ENCODE results near the gene NR3C1. TPM values are rescaled to one million over a fixed set of nuclear protein-coding genes. Genes with fewer than 3 reads are reported as not detected.

NR3C1 gene
- total RNA-seq, 4 donors from 2014 or later = 29.7 to 79.2 (median 38.9) TPM

- Histone ChIP-seq H3K27me3 (no peaks in the 10 kb centered on the region), H3K9me3 (no peaks in the 10 kb centered on the region), H3K4me3 (no peak overlapping the region), H3K4me1 (no peaks in the 10 kb centered on the region), H3K36me3 (no peaks in the 10 kb centered on the region), H3K27ac (no peak overlapping the region)
- DNase-seq = no peak
- TF ChIP-seq POLR2A (IDR thresholded peaks at IDR 0.05) (no peak), CTCF (IDR thresholded peaks at IDR 0.05) (no peak)
Measured at GRCh38 chr5:143234162-143234842, 169.2 kb downstream of the NR3C1 start.

- Histone ChIP-seq H3K4me1 (no peaks in the 10 kb centered on the region), H3K27me3 (no peaks in the 10 kb centered on the region), H3K36me3 (no peaks in the 10 kb centered on the region), H3K27ac (no peak overlapping the region), H3K9me3 (no peaks in the 10 kb centered on the region), H3K4me3 (no peak overlapping the region)
- TF ChIP-seq POLR2A (IDR thresholded peaks at IDR 0.05) = no peak
- TF ChIP-seq CTCF (IDR thresholded peaks at IDR 0.05) = no peak
- DNase-seq = no peak
Measured at GRCh38 chr5:143233031-143233430, 170.5 kb downstream of the NR3C1 start.

GRCh38 chr5:143231973-143232812, 171.3 kb downstream of the NR3C1 start:
- H3K4me3 ChIP-seq = no peak overlapping the region
- no peaks in the 10 kb centered on the region for H3K27me3 ChIP-seq
- H3K4me1 ChIP-seq = no peaks in the 10 kb centered on the region
- TF ChIP-seq CTCF (IDR thresholded peaks at IDR 0.05) (no peak), POLR2A (IDR thresholded peaks at IDR 0.05) (no peak)
- H3K9me3 ChIP-seq = no peaks in the 10 kb centered on the region
- H3K27ac ChIP-seq = no peak overlapping the region
- H3K36me3 ChIP-seq = no peaks in the 10 kb centered on the region
- DNase-seq = no peak

- Histone ChIP-seq H3K27me3 (no peaks in the 10 kb centered on the region), H3K36me3 (no peaks in the 10 kb centered on the region), H3K4me1 (no peaks in the 10 kb centered on the region), H3K4me3 (no peak overlapping the region), H3K27ac (no peak overlapping the region), H3K9me3 (no peaks in the 10 kb centered on the region)
- TF ChIP-seq CTCF (IDR thresholded peaks at IDR 0.05) (no peak), POLR2A (IDR thresholded peaks at IDR 0.05) (no peak)
- no peak for DNase-seq
Measured at GRCh38 chr5:143231416-143231815, 172.1 kb downstream of the NR3C1 start.

DNA sequence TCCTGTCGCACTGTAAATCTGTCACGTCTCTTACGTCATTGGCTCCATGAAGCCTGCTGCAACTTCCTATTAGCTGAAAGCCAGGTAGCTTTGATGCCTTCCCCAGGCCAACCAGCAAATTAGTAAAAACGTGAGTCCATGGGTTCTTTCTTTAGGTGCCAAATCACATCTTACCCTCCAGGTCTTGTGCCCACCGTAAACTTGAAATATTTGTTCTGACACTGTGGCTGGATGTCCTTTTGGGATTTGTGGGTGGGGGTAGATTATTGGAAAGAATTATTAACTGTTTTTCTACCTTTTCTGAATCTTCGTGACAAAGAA, 172.8 kb downstream of the NR3C1 start:
- Histone ChIP-seq H3K9me3 (no peaks in the 10 kb centered on the region), H3K4me1 (no peaks in the 10 kb centered on the region), H3K36me3 (no peaks in the 10 kb centered on the region), H3K27me3 (no peaks in the 10 kb centered on the region), H3K4me3 (no peak overlapping the region), H3K27ac (no peak overlapping the region)
- no peak for DNase-seq
- TF ChIP-seq POLR2A (IDR thresholded peaks at IDR 0.05) = no peak
- no peak for TF ChIP-seq CTCF (IDR thresholded peaks at IDR 0.05)
